GM18867 (cell line): ENCODE data around the gene RBM26.
"Not testable (repeated sequence)": the region's sequence is repeated elsewhere in the genome, so short reads cannot be mapped to it uniquely, and the experiment has no call there.

Experiments used
- ATAC-seq: cut with Tn5 transposase; IDR thresholded peaks from one replicate; pipeline ENCODE4 v1.9.1; 2021; ENCODE audit warnings: mild to moderate bottlenecking, moderate library complexity; ENCODE audit not compliant: unreplicated experiment

Gene RBM26

DNA sequence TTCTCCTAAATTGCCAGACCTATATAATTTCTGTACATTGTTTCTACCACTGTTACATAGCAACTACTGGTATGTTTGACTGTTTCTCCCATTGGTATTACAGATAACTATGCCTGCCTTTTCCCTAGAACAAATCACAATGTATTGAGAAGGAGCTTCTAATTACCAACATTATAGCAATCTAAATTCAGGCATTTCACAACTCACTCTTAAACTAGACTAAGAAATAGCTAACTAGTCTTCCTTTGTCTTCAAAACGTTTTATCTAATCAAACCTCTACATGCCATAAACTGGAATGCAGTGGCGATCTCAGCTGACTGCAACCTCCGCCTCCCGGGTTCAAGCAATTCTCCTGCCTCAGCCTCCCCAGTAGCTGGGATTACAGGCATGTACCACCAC lies 18.2 kb downstream of the RBM26 start:
- no peak for ATAC-seq

DNA sequence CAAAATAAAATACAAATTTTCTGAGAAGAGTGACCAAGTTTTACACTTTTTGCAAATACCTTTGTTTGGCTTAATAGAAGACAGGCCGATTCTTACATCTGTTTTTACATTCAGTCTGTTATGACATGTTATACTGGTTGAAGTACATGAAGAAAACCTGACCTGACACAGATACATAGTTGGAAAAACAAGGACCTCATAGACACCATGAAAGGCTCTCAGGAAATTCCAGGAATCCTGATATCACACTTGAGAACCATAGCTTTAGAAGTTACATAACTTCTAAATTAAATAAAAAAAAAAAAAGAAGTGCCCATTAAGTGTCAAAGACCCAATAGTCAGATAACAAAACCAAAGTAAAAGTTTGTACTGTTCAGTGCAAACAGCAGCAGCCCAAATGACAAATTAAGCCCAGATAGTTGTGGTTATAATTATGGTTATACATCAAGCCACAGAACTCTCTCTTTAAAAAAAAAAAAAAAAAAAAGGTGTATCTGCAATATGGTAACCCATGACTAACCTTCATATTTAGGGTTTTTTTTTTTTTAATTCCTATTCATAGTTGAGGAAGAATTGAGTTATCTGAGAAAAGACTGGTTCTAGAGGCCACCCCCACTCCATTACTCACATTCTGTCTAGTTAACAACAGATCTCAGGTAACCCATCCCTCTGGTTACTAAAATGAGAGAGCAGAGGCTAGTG lies 19.8 kb downstream of the RBM26 start:
- ATAC-seq = peak; percentile 17

DNA sequence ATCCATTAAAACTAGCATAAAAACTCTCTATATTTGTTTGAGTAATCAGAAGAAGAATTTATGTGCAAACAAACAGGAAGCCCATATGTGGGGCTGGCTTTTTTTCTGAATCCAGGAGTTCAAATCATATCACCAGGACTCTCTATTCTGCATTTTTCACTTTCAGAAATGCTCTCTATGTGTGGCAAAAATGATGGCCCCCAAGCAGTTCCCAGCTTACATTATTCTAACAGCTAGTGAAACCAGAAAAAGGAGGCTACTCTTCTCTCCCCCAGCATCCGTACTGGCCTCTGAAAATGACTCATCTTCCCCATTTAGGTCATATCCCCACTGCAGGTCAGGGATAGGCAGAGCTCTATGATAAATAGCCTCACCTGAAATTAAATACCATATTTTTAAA lies 20.4 kb downstream of the RBM26 start:
- ATAC-seq = peak; percentile 90

DNA sequence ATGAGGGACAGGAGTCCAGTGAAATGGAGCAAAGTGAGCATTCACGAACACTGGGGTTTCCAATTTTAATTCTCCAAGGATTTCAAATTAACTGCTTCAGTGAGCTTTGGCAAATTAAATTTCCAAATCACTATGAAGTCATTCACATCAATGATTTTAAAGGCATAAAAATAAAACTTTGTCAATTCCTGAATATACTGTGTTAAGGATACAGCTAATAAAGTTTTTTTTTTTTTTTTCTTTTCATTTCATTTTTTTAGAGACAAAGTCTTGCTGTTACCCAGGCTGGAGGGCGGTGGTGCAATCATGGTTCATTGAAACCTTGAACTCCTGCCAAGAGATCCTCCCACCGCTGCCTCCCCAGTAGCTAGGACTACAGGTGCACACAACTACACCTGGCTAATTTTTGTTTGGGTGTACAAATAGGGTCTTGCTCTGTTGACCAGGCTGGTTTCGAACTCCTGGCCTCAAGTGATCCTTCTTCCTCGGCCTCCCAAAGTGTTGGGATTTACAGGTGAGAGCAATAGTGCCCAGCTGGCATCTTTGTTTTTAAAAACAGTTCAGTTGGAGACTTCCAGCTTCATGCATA lies 21.9 kb downstream of the RBM26 start:
- ATAC-seq = no peak

DNA sequence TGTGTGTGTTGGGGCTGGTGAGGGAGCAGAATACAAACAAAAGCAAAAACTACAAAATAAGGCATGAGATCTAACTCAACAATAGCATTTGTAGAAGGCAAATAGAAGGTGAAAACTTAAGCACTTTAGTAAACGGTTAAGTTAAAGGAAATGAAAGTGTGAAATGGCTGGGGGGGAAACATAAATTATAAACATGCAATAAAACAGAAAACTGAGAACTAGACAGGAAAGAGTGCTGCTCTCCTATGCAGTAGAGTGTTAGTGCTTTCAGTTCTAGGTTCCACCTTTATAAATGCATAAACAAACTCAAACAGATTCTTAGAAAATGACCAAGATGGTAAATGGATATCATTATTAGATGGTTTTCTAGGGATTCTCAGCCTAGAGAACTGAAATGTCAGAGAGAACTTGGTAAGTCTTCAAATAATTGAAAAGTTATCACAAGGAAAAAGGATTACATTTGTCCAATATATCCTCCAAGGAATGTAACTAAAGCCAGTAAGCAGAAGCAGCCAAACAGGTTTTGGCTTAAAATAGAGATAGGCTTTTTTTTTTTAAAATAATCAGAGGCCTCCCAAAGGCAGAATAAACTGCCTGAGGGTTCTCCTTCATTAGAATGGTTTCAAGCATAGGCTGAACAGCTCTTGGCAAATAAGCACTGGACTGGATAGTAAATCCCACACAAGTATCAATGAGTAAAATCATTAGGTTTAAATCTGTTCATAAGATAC lies 23.3 kb downstream of the RBM26 start:
- peak; percentile 56 for ATAC-seq

DNA sequence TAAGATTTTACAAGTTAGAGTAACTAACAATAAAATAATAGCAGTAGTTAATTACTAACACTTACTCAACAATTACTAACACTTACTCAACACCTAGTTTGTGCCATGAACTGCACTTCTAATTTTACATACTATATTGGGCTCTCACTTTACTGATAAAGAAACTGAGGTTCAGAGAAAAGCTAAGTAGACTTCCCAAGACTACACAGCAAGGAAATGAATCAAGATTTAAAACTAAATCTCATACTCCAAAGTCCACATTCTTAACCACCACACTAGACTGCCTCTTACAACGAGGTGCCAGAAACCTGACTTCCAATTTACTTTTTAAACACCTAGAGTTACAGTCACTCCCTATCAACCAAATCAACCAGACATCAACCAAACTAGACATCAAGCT lies 25.1 kb downstream of the RBM26 start:
- no peak for ATAC-seq

DNA sequence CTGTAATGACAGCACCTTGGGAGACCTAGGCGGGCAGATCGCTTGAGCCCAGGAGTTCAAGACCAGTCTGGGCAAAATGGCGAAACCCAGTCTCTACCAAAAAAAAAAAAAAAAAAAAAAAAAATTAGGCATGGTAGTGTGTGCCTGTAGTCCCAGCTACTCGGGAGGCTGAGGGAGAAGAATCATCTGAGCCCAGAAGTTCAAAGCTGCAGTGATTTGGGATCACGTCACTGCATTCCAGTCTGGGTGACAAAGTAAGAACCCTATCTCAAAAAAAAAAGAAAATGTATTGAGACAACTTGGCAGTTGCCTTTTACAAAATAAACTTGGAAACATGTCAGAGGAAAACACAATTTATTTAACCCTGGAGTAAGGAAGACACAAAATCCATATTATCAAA lies 26.8 kb downstream of the RBM26 start:
- no peak for ATAC-seq

DNA sequence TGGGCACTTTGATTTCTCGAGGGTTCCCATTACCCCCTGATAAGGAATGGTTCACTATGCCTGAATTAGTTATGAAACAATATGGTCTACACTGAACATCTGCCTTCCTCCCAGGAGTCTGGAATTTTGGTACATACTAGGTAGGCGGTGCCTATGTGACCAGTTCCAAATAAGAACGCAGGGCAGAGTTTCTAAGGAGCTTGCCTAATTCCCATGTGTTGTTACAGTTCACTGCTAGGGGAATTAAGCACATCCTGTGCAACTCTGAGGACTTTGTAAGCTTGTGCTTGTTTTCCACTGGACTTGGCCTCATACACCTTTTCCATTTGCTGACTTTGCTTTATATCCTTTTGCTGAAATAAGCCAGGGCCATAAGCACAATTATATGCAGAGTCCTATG lies 29.2 kb downstream of the RBM26 start:
- no peak for ATAC-seq

DNA sequence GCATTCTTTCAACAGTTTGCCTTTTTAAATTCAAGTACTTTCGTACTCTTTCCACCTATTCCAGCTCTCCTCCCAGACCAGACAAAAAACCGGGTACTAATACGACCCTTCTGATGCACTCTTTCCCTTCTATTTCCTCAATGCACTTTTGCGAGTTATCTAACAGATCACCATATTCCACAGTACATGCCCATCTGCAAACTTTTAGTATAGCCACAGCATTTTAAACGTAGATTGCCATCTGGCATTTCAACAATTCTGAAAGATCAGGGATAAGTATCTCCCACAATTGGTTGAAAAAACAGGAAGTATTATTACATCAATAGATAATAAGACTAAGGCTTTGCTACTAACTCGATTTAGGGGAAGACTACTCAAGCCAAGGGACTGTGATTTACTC lies 31.5 kb downstream of the RBM26 start:
- no peak for ATAC-seq

DNA sequence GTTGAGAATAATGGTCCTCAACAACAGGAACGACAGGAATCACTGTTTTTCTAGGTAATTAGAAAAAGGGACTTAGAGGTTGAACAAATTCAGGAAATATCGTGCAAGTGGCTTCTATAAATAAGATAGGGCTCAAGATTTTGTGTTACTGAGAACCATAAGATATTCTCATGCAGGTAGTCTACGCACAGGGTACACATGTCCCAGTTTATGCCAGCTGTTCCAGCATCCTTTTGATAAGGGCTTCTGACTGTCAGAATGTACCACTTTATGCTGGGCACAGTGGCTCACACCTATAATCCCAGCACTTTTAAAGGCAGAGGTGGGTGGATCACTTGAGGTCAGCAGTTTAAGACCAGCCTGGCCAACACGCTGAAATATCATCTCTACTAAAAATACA lies 32.1 kb downstream of the RBM26 start:
- no peak for ATAC-seq

DNA sequence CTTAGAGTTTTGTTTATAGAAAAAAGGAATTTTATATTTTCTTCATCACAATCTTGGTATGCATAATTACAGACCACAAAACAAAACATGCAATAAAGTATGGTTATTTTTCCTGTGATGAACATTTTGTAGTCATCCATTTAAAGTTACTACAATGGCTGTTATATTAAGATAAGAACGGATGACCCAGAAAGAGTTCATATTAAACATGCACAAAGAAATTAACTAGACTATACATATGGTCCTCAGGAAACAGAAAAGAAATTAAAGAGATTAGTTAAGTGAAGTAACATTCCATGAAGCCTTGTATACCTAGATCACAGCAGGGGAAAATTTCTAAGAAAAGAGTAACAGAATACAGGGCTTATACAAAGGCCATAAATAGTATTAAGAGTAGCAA lies 36.8 kb downstream of the RBM26 start:
- ATAC-seq = no peak

DNA sequence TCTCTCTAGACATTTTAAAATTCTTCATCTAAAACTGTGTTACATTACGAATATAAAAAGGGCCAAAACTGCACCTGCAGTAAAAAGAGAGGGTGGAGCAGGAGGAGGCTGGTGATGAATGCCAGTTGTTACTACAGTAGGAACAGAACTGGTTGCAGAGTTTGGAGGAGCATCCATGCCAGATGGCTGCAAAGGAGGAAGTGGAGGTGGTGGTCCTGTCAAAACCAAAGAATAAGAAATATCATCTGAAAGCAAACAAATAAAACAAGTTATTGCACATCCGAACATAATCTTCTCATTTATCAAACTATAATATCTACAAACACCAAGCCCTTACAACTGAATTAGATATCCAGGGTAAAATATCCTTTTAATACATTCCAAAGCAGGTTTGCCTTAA lies 40.1 kb downstream of the RBM26 start:
- no peak for ATAC-seq

DNA sequence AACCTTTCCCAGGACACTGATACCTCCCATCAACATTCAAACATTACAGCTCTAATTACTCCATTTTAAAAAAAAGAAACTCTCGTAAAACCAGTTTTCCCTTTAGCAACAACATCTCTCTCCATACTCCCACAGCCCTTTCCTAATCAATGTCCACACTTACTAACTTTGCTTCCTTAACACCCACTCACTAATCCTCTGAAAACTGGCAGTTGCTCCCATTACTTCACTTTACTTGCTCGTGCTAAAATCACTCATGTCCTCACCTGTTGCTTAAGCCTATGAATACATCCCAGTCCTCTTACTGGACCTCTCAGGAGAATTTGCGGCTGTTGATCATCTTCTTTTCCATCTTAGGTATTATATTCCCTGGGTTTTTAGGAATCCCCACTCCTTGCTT lies 44.8 kb downstream of the RBM26 start:
- no peak for ATAC-seq

DNA sequence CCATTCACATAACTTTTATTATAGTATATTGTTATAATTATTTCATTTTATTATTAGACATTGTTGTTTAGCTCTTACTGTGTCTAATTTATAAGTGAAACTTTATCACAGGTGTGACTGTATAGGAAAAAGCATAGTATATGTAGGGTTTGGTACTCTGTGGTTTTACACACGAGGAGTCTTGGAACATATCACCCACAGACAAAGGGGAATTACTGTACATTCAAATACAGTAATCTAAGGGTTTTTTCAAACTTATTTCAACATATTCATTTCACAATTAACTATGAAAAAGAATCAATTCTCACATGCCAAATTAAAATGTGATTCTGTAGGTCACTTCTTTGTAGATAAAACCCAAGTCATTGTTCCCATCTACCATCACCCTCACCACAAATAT lies 46.0 kb downstream of the RBM26 start:
- ATAC-seq = no peak

DNA sequence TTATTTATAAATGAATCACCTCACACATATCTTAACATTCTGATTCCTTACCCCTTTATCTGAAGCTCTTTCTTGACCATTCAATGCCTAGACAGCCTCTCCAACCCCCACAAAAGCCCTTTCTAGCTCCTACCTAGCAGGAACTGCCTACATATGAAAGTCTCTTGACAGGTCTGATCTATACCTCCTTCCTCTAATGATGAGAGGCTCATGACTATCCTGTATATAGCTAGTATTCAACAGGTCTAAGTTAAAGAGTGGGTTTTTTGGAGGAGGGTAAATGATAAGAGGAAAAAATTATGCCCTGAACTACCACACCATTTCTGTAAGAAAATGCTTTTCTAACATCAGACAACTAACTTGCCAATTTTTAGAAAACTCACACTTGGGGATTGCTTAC lies 47.0 kb downstream of the RBM26 start:
- no peak for ATAC-seq

DNA sequence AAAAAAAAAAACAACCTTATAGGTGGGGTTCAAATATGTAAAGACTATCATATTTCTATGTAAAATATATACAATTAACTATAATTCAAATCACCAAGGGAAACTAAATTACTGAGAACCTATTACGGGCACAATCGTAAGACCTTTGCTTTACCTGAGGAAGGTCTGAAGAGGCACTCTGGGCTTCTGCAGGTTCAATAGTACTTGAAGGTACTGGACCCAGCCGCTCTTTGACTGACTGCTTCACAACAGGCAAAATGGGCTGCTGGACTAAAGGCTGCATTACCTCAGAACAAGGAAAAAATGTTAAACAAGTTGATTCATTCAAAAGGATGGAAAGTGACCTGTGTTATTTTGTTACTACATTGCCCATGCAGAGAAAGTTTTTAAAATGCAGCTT lies 51.8 kb downstream of the RBM26 start:
- ATAC-seq = no peak

DNA sequence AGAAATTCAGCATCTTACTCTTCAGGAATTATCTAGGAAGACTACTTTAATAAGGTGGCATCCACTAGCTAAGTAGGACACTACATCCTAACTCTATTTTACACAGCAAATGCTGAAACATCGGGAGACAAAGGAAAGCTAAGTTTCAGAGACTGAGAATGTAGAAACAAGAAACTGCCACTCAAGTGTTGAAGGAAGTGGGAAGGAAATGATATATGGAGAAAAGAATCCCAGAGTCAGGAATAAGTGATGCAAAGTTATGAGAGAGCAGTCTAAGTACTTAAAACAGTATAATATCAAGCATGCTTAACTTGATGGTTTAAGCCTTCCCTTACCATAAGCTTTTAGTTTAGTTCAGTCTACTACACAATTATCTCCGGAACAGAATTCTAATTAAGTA lies 52.4 kb downstream of the RBM26 start:
- no peak for ATAC-seq

DNA sequence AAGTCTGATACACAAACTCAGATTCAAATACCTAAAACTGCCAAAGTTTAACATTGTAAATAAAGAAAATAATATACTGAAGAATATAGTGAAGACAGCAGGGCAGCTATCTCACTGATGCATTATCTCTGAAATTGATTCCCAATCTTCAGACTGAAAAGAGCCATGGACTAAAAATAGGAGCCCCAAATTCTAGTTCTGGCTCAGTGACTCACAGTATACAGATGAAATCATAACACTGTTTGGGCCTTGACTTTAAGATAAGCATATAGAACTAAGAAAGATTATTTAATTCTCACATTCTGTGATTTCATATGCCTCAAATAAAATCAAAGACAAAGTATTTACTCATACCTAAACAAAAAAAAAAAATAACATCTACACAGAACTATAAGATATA lies 53.9 kb downstream of the RBM26 start:
- ATAC-seq = no peak

DNA sequence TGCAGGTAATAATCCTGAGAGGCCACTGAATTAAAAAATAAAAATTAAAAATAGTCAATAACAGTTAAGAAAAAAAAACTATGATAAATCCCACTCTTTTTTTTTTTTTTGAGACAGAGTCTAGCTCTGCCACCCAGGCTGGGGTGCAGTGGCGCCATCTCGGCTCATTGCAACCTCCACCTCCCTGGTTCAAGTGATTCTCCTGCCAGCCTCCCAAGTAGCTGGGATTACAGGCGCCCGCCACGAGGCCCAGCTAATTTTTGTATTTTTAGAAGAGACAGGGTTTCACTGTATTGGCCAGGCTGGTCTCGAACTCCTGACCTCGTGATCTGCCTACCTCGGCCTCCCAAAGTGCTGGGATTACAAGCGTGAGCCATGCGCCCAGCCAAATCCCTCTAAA lies 56.4 kb downstream of the RBM26 start:
- not testable (repeated sequence) for ATAC-seq

DNA sequence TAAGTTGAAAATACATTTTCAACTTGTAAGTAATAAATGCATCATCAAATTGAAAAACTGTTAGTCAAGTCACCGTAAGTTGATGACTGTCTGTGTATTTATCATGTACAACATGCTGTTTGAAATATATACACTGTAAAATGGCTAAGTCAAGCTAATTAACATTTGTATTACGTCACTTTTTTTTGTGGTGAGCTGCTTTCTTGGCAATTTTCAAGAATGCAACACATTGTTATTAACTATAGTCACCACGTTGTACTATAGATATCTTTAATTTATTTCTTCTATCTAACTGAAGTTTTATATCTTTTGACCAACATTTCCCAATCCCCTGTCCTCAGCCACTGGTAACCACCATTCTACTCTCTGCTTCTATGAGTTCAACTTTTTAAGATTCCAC lies 57.0 kb downstream of the RBM26 start:
- no peak for ATAC-seq

DNA sequence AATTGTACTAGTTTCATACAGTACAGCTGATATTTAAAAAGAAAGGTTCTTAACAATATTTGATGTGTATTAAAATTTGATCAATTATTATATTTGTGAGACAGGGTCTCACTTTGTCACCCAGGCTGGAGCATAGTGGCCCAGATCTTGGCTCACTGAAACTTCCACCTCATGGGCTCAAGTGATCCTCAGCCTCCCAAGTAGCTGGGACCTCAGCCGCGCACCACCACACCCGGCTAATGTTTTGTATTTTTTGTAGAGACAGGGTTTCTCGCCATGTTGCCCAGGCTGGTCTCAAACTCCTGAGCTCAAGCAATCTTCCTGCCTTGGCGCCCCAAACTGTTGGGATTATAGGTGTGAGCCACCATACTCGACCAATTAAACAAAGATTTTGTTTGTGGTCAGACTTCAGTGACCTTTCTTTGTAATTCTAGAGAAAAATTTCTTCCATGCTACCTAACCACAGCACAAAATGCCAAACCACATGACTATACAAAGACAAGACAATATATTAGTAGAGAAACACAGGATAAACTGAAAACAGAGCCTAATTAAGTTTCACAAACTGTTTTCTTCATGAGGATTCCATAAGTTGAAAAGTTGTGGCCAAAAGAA lies 59.6 kb downstream of the RBM26 start:
- no peak for ATAC-seq

DNA sequence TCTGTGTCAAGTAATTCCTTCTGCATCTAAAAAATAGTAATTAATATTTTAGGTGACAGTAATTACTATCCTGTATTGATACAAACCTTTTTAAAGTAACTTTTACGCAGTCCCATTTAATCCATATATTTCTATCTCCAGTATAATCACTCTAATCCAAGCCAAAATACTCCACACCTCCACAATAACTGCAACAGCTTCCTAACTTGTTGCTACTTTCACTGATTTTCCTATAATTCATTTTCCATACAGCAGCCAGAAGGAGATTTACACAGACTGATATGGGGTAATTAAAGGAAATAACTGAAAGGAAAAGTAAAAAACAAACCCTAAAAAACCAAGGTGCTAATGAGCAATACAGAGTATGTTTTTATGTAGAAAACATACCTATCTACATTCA lies 64.9 kb downstream of the RBM26 start:
- no peak for ATAC-seq
